ENCODE data around the gene KRTAP2-3. TPM values are rescaled to one million over a fixed set of nuclear protein-coding genes. Genes with fewer than 3 reads are reported as not detected.

Gene KRTAP2-3
- total and polyA plus RNA-seq, 2 experiments from 2014 or later = not detected

- no peak for TF ChIP-seq ZNF462 (CRISPR knock-in tag; IDR thresholded peaks at IDR 0.05)
- TF ChIP-seq NANOG (IDR thresholded peaks at IDR 0.05; ENCODE audit: borderline replicate concordance) = no peak
- TF ChIP-seq EZH2 (IDR thresholded peaks at IDR 0.05; ENCODE audit: low read depth, unreplicated experiment) = no peak
- no peak for TF ChIP-seq REST (IDR thresholded peaks at IDR 0.05; ENCODE audit: unreplicated experiment)
- TF ChIP-seq ETS1 (IDR thresholded peaks at IDR 0.05) = no peak
- TF ChIP-seq ZNF331 (CRISPR knock-in tag; IDR thresholded peaks at IDR 0.05; ENCODE audit: low read depth) = no peak
- TF ChIP-seq ZNF114 (CRISPR knock-in tag; IDR thresholded peaks at IDR 0.05) = no peak
- no peak for TF ChIP-seq POLR2AphosphoS5 (IDR thresholded peaks at IDR 0.05; ENCODE audit: low read depth)
- no peak for TF ChIP-seq CREB1 (CRISPR knock-in tag; IDR thresholded peaks at IDR 0.05; ENCODE audit: low read depth)
Observed at GRCh38 chr17:41067281-41067680, 7.4 kb upstream of the KRTAP2-3 start (continued).

Data from GM23338 (cell line).